Natural killer cell (primary cell): ENCODE measurements around the gene WDR59. TPM values are rescaled to one million over a fixed set of nuclear protein-coding genes. Genes with fewer than 3 reads are reported as not detected.

Experiments
- ATAC-seq, 3 donors: fragments of 150-1000 bp in 2 of 3; fragments of 200-7000 bp in 1 of 3; cut with Tn5 transposase; 1 replicate in 1 of 3; 2 replicates in 2 of 3; pipeline ENCODE4 v1.10.0; 2021; ENCODE audit warnings: mild to moderate bottlenecking in 2 of 3, moderate library complexity in 2 of 3
- DNase-seq, 2 donors: peaks; one replicate each; pipeline versions ENCODE4 v3.0.0 to v3.0.0-alpha.2; 2013 to 2021; ENCODE audit warnings: mixed read lengths in 1 of 2
- H3K27ac ChIP-seq: one replicate; pipeline ENCODE4 v1.5.1; 2013; ENCODE audit warnings: mild to moderate bottlenecking, low read length
- H3K27me3 ChIP-seq: one replicate; pipeline ENCODE4 v1.6.1; 2013; ENCODE audit warnings: low read length; ENCODE audit not compliant: control insufficient read depth, insufficient read depth
- H3K36me3 ChIP-seq: one replicate; pipeline ENCODE4 v1.6.1; 2013; ENCODE audit warnings: low read length; ENCODE audit not compliant: control insufficient read depth, insufficient read depth
- H3K4me1 ChIP-seq: one replicate; pipeline ENCODE4 v1.6.1; 2013; ENCODE audit warnings: low read length; ENCODE audit not compliant: control insufficient read depth, insufficient read depth
- H3K4me3 ChIP-seq: one replicate; pipeline ENCODE4 v1.5.1; 2013; ENCODE audit warnings: low read length
- H3K9me3 ChIP-seq: one replicate; pipeline ENCODE4 v1.6.1; 2013; ENCODE audit warnings: low read length; ENCODE audit not compliant: control insufficient read depth, insufficient read depth
- H3K27ac Mint-ChIP-seq, 2 donors: one replicate each; pipeline ENCODE4 v1.8.0; 2022; ENCODE audit warnings: mild to moderate bottlenecking in 2 of 2, mixed read lengths in 2 of 2, moderate library complexity in 1 of 2
- H3K27me3 Mint-ChIP-seq, 2 donors: one replicate each; pipeline ENCODE4 v1.8.0; 2022; ENCODE audit warnings: low read depth in 2 of 2, mixed read lengths in 2 of 2
- H3K36me3 Mint-ChIP-seq: one replicate; pipeline ENCODE4 v1.8.0; 2022; ENCODE audit warnings: mixed read lengths
- H3K4me1 Mint-ChIP-seq, 2 donors: one replicate each; pipeline ENCODE4 v1.8.0; 2022; ENCODE audit warnings: mixed read lengths in 2 of 2
- H3K4me3 Mint-ChIP-seq: one replicate; pipeline ENCODE4 v1.8.0; 2022; ENCODE audit warnings: mild to moderate bottlenecking, moderate library complexity, mixed read lengths
- H3K9me3 Mint-ChIP-seq, 2 donors: one replicate each; pipeline ENCODE4 v1.8.0; 2022; ENCODE audit warnings: mixed read lengths in 2 of 2
- CTCF ChIP-seq: fragments of 200-600 bp; IDR thresholded peaks from one replicate; pipeline ENCODE4 v1.8.0; 2022; ENCODE audit warnings: antibody characterized with exemption
- WGBS: methylation state at CpG from one replicate; pipeline ENCODE4 v1.1.7; 2013; ENCODE audit warnings: missing lambda C conversion rate; ENCODE audit not compliant: insufficient coverage; 5-methylcytosine and 5-hydroxymethylcytosine counted together
- intact Hi-C: fragments of 100-400 bp; cut with micrococcal nuclease; formaldehyde crosslinking; loops from one replicate; pipeline ENCODE4 v1.14.2; 2022
- total RNA-seq, 4 donors: library from RNA; stranded (reverse); fragments of 120-200 nt in 1 of 4; gene quantifications; one replicate each; pipeline versions ENCODE4 v1.2.3 to v1.2.4, GENCODE V29; 2013 to 2022

WDR59 gene
- total RNA-seq, 3 donors from 2014 or later (not counting 1 experiment from before 2014, with no cell fraction given), result 60.5 to 83.7 (median 73.2) TPM

DNA sequence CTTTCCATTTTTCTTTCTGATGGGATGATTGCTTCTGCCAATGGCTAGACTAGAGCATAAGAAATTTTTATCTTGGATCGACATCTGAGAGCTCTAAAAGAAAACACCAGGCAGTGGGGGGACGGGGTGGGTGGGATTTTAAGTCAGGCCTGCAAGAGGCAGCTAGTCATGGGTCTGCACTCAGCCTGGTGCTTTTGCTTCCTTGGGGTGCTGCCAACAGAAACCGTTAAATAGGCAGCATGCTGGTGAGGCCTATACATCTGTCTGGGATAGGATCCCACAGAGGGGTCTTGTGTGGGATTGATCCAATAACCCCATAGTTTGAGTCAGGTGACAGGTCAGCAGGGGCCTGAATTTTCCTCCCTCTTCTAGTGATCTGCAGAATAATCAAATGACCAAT is 40.8 kb upstream of the WDR59 start:
- peaks cover 4% of the 10 kb centered on the region for H3K9me3 ChIP-seq
- WGBS, result 47% methylated on average over 3 of the region's 3 CpGs
- peaks cover 13% of the 10 kb centered on the region for H3K36me3 Mint-ChIP-seq
- H3K27me3 Mint-ChIP-seq, result no peaks in the 10 kb centered on the region
- TF ChIP-seq CTCF, result no peak
- peaks cover 0 to 5% of the 10 kb centered on the region in 2 donors for H3K4me1 Mint-ChIP-seq
- H3K4me3 Mint-ChIP-seq, result no peak overlapping the region
- no peak for DNase-seq
- H3K4me1 ChIP-seq, result no peaks in the 10 kb centered on the region
- no peak overlapping the region for H3K27ac Mint-ChIP-seq
- H3K27me3 ChIP-seq, result no peaks in the 10 kb centered on the region
- no peak for ATAC-seq
- intact Hi-C loops, result no loop called here
- no peaks in the 10 kb centered on the region for H3K36me3 ChIP-seq
- H3K27ac ChIP-seq, result no peak overlapping the region
- no peak overlapping the region for H3K4me3 ChIP-seq
- H3K9me3 Mint-ChIP-seq, result peaks cover 3 to 7% of the 10 kb centered on the region in 2 donors

DNA sequence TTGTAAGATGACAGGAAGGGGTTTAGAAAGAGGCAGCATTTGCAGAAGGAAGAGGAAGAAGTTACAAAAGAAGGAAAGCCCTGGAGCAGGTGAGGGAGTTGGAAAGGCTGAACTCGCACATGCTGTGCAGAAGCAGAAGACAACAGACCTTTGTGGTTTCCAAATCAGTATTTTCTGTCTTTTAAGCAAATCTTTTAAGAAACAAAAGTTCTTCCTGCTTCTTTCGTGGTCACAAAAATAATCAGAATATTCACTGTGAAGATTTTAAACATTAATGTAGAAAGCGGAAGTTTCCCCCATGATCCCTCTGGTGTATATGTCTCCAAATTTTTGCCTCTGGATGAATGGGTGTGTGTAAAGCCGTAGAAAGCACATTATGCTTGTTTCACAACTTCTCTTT is 39.7 kb upstream of the WDR59 start:
- ATAC-seq (no peak), DNase-seq (no peak)
- H3K9me3 Mint-ChIP-seq, result peaks cover 3 to 7% of the 10 kb centered on the region in 2 donors
- Histone ChIP-seq H3K36me3 (no peaks in the 10 kb centered on the region), H3K27ac (no peak overlapping the region), H3K9me3 (peaks cover 4% of the 10 kb centered on the region), H3K27me3 (no peaks in the 10 kb centered on the region), H3K4me1 (no peaks in the 10 kb centered on the region), H3K4me3 (no peak overlapping the region)
- H3K27ac Mint-ChIP-seq, result no peak overlapping the region
- H3K36me3 Mint-ChIP-seq, result peaks cover 14% of the 10 kb centered on the region
- WGBS, result 50% methylated on average over 2 of the region's 4 CpGs
- H3K4me3 Mint-ChIP-seq, result no peak overlapping the region
- H3K27me3 Mint-ChIP-seq, result no peaks in the 10 kb centered on the region
- no peak for TF ChIP-seq CTCF
- intact Hi-C loops, result no loop called here
- peaks cover 0 to 5% of the 10 kb centered on the region in 2 donors for H3K4me1 Mint-ChIP-seq

GRCh38 chr16:75024182-75024581 is 39.3 kb upstream of the WDR59 start:
- H3K4me3 Mint-ChIP-seq, result no peak overlapping the region
- Histone ChIP-seq H3K27ac (no peak overlapping the region), H3K27me3 (no peaks in the 10 kb centered on the region), H3K36me3 (no peaks in the 10 kb centered on the region), H3K9me3 (peaks cover 4% of the 10 kb centered on the region), H3K4me1 (no peaks in the 10 kb centered on the region), H3K4me3 (no peak overlapping the region)
- ATAC-seq, result no peak
- TF ChIP-seq CTCF, result no peak
- WGBS, result 73% methylated on average over 3 of the region's 3 CpGs
- H3K27ac Mint-ChIP-seq, result no peak overlapping the region
- intact Hi-C loops, result no loop called here
- peaks cover 3 to 7% of the 10 kb centered on the region in 2 donors for H3K9me3 Mint-ChIP-seq
- H3K27me3 Mint-ChIP-seq, result no peaks in the 10 kb centered on the region
- DNase-seq, result no peak
- peaks cover 0 to 5% of the 10 kb centered on the region in 2 donors for H3K4me1 Mint-ChIP-seq
- peaks cover 14% of the 10 kb centered on the region for H3K36me3 Mint-ChIP-seq

DNA sequence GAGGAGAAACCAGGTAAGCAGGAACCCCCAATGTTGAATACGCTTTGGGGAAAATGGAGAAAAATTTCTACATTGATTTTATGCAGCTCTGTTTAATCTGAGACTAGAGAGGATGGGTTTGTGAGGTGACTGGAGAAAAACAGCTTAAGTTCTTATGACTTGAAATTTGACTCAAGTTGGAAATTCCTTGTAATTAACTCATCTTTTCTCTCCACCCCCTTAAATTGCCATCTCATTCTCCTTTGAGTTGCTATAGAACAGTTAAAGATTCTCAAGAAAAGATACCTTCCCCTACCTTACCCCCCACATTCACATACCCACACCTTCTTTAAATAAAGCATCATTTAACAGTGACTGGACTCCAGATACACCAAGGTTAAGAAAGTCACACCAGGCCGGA is 38.1 kb upstream of the WDR59 start:
- no peaks in the 10 kb centered on the region for H3K4me1 ChIP-seq
- ATAC-seq (no peak), DNase-seq (no peak)
- H3K36me3 Mint-ChIP-seq, result peaks cover 14% of the 10 kb centered on the region
- no peak overlapping the region for H3K27ac ChIP-seq
- H3K36me3 ChIP-seq, result no peaks in the 10 kb centered on the region
- no peak overlapping the region for H3K4me3 Mint-ChIP-seq
- H3K27ac Mint-ChIP-seq, result no peak overlapping the region
- H3K27me3 ChIP-seq, result no peaks in the 10 kb centered on the region
- intact Hi-C loops, result no loop called here
- H3K9me3 ChIP-seq, result peaks cover 4% of the 10 kb centered on the region
- H3K4me1 Mint-ChIP-seq, result peaks cover 0 to 5% of the 10 kb centered on the region in 2 donors
- no peaks in the 10 kb centered on the region for H3K27me3 Mint-ChIP-seq
- no peak overlapping the region for H3K4me3 ChIP-seq
- TF ChIP-seq CTCF, result no peak
- WGBS, result 95% methylated on average over 2 of the region's 2 CpGs
- H3K9me3 Mint-ChIP-seq, result peaks cover 3 to 7% of the 10 kb centered on the region in 2 donors
